SKM-1 (cell line): ENCODE results near the gene KRTAP19-5.
"Not testable (repeated sequence)": the region's sequence is repeated elsewhere in the genome, so short reads cannot be mapped to it uniquely, and the experiment has no call there.

Source experiments
- DNase-seq: peaks from one replicate; lab custom pipeline; 2025; ENCODE audit not compliant: unreplicated experiment; lab: John Stamatoyannopoulos, UW

The KRTAP19-5 gene

GRCh38 chr21:30502041-30502440 lies at the start of gene KRTAP19-5:
Gene KRTAP19-5 (minus strand): TSS chr21:30502141. CDS start chr21:30502090, 51 bp downstream.
- no peak for DNase-seq

GRCh38 chr21:30541764-30542163 lies 39.8 kb upstream of the KRTAP19-5 start, which contains the start of gene KRTAP19-6:
Gene KRTAP19-6 (minus strand): TSS chr21:30541864. CDS start chr21:30541833, 31 bp downstream.
- no peak for DNase-seq

GRCh38 chr21:30518876-30519275 lies 16.9 kb upstream of the KRTAP19-5 start:
- no peak for DNase-seq

GRCh38 chr21:30515681-30516080 lies 13.7 kb upstream of the KRTAP19-5 start:
- no peak for DNase-seq

GRCh38 chr21:30505621-30506205 lies 3.8 kb upstream of the KRTAP19-5 start:
- not testable (repeated sequence) for DNase-seq

GRCh38 chr21:30497065-30497464 lies 4.9 kb downstream of the KRTAP19-5 start, which contains the start of gene KRTAP19-4:
Gene KRTAP19-4 (minus strand): TSS chr21:30497165. CDS start chr21:30497110, 55 bp downstream.
- DNase-seq, result no peak

GRCh38 chr21:30491963-30492428 lies 9.9 kb downstream of the KRTAP19-5 start, which contains the start of gene KRTAP19-3:
Gene KRTAP19-3 (minus strand): TSS chr21:30492013. CDS start chr21:30491957, 56 bp downstream.
- no peak for DNase-seq

- DNase-seq, result no peak
These were observed 14.6 kb downstream of the KRTAP19-5 start, which contains the start of gene KRTAP19-2 for GRCh38 chr21:30487336-30487735. Gene KRTAP19-2 (minus strand): TSS chr21:30487436. CDS start chr21:30487348, 88 bp downstream.

- DNase-seq, result no peak
These were observed 15.8 kb downstream of the KRTAP19-5 start for GRCh38 chr21:30486180-30486579.

GRCh38 chr21:30482130-30482529 lies 19.8 kb downstream of the KRTAP19-5 start:
- DNase-seq, result no peak

GRCh38 chr21:30480145-30480544 lies 21.8 kb downstream of the KRTAP19-5 start, which contains the start of gene KRTAP19-1:
Gene KRTAP19-1 (minus strand): TSS chr21:30480367. CDS start chr21:30480317, 50 bp downstream.
- no peak for DNase-seq

GRCh38 chr21:30479259-30479658 lies 22.7 kb downstream of the KRTAP19-5 start:
- no peak for DNase-seq

- DNase-seq, result no peak
These were observed 23.9 kb downstream of the KRTAP19-5 start for GRCh38 chr21:30478004-30478403.

- DNase-seq, result no peak
These were observed 32.8 kb downstream of the KRTAP19-5 start for GRCh38 chr21:30468900-30469714.

GRCh38 chr21:30463713-30464112 lies 38.2 kb downstream of the KRTAP19-5 start:
- DNase-seq, result peak; percentile 11
